Cerebellar nuclear complex (tissue), 1 donor: ENCODE measurements around the gene PPHLN1.
"Not testable (repeated sequence)": the region's sequence is repeated elsewhere in the genome, so short reads cannot be mapped to it uniquely, and the experiment has no call there.

ENCODE experiments used
- DNase-seq, 2 experiments: peaks; one replicate each; lab custom pipeline; 2025; lab: John Stamatoyannopoulos, UW

Gene PPHLN1

DNA sequence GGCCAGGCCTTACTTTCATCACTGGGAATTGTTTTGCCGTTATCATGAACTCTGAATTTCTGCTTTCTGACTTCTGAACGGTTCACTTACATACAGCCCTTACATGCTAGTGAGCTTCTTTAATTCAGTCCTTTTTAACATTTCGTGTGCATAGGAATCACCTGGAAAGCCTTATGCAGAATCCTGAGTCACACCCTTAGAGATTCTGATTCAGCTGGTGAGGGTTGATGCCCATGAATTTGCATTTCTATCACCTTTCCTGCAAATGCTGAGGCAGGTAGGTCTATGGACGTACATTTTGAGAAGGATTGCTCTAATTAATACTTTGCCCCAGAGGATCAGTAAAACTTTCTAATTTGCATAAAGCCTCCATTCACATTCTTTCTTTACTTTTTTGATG is 44.0 kb downstream of the PPHLN1 start:
- no peak for DNase-seq

GRCh38 chr12:42372154-42372791 is 46.3 kb downstream of the PPHLN1 start:
- DNase-seq, result no peak

- DNase-seq, result no peak
These were observed 47.7 kb downstream of the PPHLN1 start for GRCh38 chr12:42373669-42374068.

DNA sequence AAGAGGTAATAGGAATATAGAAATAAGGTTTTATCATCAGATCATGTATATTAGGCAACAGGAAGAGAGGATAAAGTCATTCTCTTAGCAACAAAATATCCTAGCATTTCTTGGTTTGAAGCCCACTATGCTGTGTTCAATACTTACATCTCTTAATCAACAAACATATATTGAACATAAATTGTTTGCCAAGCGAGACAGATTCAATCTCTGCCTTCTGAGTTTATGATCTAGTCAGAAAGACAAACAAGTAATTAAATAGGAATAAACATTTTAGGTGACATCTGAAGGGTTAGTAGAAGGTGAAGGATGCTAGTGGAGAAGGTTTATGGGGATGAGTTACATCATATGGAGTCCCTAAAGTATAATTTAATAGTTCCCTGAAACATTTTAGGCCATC is 54.8 kb downstream of the PPHLN1 start:
- no peak for DNase-seq

GRCh38 chr12:42382013-42382696 is 56.2 kb downstream of the PPHLN1 start:
- no peak for DNase-seq

GRCh38 chr12:42385326-42385841 is 59.4 kb downstream of the PPHLN1 start:
- DNase-seq, result no peak

- DNase-seq, result no peak
These were observed 60.3 kb downstream of the PPHLN1 start for GRCh38 chr12:42386308-42386707.

GRCh38 chr12:42388086-42388485 is 62.1 kb downstream of the PPHLN1 start:
- not testable (repeated sequence) for DNase-seq

GRCh38 chr12:42394429-42394828 is 68.5 kb downstream of the PPHLN1 start:
- no peak for DNase-seq

DNA sequence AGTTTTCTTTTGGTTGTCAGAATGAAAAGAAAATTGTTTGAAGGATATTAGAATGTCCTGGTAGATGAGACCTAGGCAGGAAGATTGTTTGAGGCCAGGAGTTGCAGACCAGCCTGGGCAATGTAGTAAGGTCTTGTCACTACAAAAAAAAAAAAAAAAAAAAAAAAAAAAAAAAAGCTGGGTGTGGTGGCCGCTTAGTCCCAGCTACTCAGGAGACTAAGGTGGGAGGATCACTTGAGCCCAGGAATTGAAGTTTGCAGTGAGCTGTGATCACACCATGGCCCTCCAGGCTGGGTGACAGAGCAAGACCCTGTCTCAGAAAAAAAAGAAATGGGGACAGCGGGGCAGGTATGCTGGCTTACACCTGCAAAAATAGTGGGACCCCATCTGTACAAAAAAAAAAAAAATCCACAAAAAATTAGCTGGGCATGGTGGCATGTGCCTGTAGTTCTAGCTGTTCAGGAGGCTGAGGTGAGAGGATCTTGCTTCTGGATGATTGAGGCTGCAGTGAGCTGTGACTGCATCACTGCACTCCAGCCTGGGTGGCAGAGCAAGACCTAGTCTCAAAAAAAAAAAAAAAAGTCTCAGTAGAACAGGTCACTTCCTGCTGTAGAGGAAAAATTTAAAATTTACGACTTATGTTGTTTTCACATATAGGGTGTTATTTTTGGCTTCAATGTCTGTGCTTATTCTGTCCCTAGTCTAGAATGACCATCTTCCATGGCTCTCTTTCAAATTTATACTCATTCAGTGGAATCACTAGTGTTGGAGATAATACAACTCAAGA is 70.7 kb downstream of the PPHLN1 start:
- DNase-seq, result no peak

- no peak for DNase-seq
These were observed 76.9 kb downstream of the PPHLN1 start for GRCh38 chr12:42402821-42403411.

- DNase-seq, result no peak
These were observed 81.3 kb downstream of the PPHLN1 start for GRCh38 chr12:42407306-42407705.

GRCh38 chr12:42409471-42409870 is 83.5 kb downstream of the PPHLN1 start:
- no peak for DNase-seq

DNA sequence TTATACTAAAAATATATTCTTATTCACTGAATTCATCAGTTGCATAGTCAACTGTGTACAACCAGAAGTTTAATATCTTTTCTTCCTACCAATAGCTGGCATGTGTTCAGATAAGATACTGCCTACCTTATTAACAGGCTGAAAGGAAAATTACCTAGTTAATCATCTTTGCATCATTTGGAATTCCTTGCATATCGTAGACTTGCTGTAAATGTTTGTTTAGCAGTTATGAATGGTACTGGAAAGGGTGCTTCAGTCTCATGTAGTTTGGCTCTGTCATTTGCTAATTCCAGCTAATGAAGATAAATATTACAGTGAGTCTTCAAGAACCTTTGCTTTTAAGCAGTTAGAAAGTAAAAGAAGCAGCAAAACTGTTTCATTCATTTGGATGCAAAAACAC is 84.4 kb downstream of the PPHLN1 start:
- no peak for DNase-seq

DNA sequence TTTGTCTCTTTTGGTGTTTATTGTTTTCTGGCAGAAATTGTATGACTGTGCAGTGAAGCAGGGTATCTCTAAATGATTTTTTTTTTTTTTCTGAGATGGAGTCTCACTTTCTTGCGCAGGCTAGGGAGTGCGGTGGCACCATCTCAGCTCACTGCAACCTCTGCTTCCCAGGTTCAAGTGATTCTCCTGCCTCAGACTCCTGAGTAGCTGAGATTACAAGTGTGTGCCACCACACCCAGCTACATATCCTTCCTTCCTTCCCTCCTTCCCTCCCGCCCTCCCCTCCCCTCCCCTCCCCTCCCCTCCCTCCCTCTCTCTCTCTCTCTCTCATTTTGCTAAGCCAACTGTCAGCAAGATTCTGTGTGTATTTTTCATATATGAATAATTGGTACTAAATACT is 94.4 kb downstream of the PPHLN1 start:
- no peak for DNase-seq

- no peak for DNase-seq
These were observed 96.1 kb downstream of the PPHLN1 start for GRCh38 chr12:42421844-42422779.

GRCh38 chr12:42422785-42423184 is 96.8 kb downstream of the PPHLN1 start:
- DNase-seq, result no peak

DNA sequence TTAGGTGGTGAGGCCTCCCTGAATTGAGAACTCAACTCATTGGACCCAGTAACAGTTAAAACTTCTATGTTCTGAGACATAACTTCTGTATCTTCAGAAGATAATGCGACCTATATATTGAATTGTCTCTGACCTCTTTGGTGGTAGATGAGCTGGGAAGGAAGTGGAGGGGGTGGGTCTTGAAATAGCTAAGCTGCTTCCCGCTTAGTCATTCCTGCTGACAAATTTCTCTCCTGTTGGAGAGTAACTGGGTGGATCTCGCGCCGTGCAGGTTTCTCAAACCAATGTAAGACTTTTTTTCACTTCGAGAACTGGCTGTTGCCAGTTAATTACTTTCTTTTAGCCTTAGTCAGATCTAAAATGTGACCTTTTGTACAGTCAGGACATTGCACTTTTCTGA is 100.8 kb downstream of the PPHLN1 start:
- no peak for DNase-seq

- no peak for DNase-seq
These were observed 102.9 kb downstream of the PPHLN1 start for GRCh38 chr12:42428850-42429249.

- no peak for DNase-seq
These were observed 106.7 kb downstream of the PPHLN1 start for GRCh38 chr12:42432517-42433140.

GRCh38 chr12:42440608-42441007 is 114.6 kb downstream of the PPHLN1 start:
- no peak for DNase-seq
